HCT116 (cell line): Measurements from ENCODE around the gene AIDA. TPM values are rescaled to one million over a fixed set of nuclear protein-coding genes. Genes with fewer than 3 reads are reported as not detected.

Source experiments
- ATAC-seq: fragments of 200-7000 bp; cut with Tn5 transposase; 2 replicates; pipeline ENCODE4 v1.9.1; 2020; ENCODE audit warnings: mild to moderate bottlenecking, moderate library complexity
- BruUV-seq: library from RNA; stranded (reverse); fragments of 400-500 nt; replicated peaks from 2 replicates; lab custom pipeline; 2021; lab: Mats Ljungman, UMichigan
- CTCF ChIA-PET: fragments of 300-600 bp; sonication (Branson Sonifier 250); formaldehyde crosslinking; loops from one replicate; lab custom pipeline; 2021; ENCODE audit warnings: antibody characterized with exemption; lab: Charles Lee
- POLR2A ChIA-PET: fragments of 300-600, 350-600 bp; sonication (Branson Sonifier 250); formaldehyde crosslinking; loops from one replicate; lab custom pipeline; 2021; ENCODE audit warnings: antibody characterized with exemption; lab: Charles Lee
- RAD21 ChIA-PET, 2 experiments: fragments of 300-600 bp; sonication (Branson Sonifier 250); formaldehyde crosslinking; loops; one replicate each; lab custom pipeline; 2023; ENCODE audit warnings: low total read pairs in 2 of 2; ENCODE audit not compliant: uncharacterized antibody in 2 of 2, unreplicated experiment in 2 of 2, low non-redundant PET in 1 of 2; lab: Charles Lee
- DNase-seq: peaks from one replicate; pipeline ENCODE4 v3.0.0-alpha.2; 2010; ENCODE audit warnings: low read depth, low spot score
- H2AFZ ChIP-seq: fragments of 200-600 bp; shearing (Covaris generic), sonication (generic); 2 replicates; pipeline ENCODE4 v1.6.1; 2017; ENCODE audit warnings: low read depth, mixed run types, mixed read lengths, antibody characterized with exemption, low read length; ENCODE audit not compliant: poor library complexity, severe bottlenecking
- H3K27ac ChIP-seq: 2 replicates; pipeline ENCODE4 v1.5.1; 2012; ENCODE audit warnings: low read depth, low read length
- H3K27me3 ChIP-seq: fragments of 200-600 bp; sonication (generic); 2 replicates; pipeline ENCODE4 v1.6.1; 2016; ENCODE audit warnings: mixed run types, low read length, mixed read lengths; ENCODE audit not compliant: insufficient read depth
- H3K36me3 ChIP-seq, 2 experiments: fragments of 200-500 bp in 1 of 2; fragments of 200-600 bp in 1 of 2; sonication (Bioruptor generic) in 1 of 2; sonication (generic) in 1 of 2; 2 replicates each; pipeline versions ENCODE4 v1.5.1 to v1.6.1; 2014 to 2016; ENCODE audit warnings: low read length in 2 of 2, inconsistent platforms in 1 of 2, mixed read lengths in 1 of 2, mixed run types in 1 of 2; ENCODE audit not compliant: insufficient read depth in 2 of 2, control insufficient read depth in 1 of 2
- H3K4me1 ChIP-seq, 2 experiments: fragments of 200-600 bp in 1 of 2; sonication (generic) in 1 of 2; 2 replicates each; pipeline versions ENCODE4 v1.5.1 to v1.6.1; 2012 to 2017; ENCODE audit warnings: low read length in 2 of 2, inconsistent platforms in 1 of 2, mild to moderate bottlenecking in 1 of 2, mixed read lengths in 1 of 2, mixed run types in 1 of 2, moderate library complexity in 1 of 2; ENCODE audit not compliant: insufficient read depth in 2 of 2, control insufficient read depth in 1 of 2
- H3K4me2 ChIP-seq: fragments of 200-600 bp; sonication (generic); 2 replicates; pipeline ENCODE4 v1.6.1; 2017; ENCODE audit warnings: mixed run types, low read length, mixed read lengths
- H3K4me3 ChIP-seq, 2 experiments: fragments of 200-600 bp in 1 of 2; sonication (generic) in 1 of 2; replicated peaks in 1 of 2; 2 replicates each; pipeline ENCODE4 v1.5.1; 2011 to 2016; ENCODE audit warnings: low read length in 2 of 2, control low read depth in 1 of 2, low read depth in 1 of 2, mild to moderate bottlenecking in 1 of 2, mixed read lengths in 1 of 2, mixed run types in 1 of 2
- H3K79me2 ChIP-seq: fragments of 200-600 bp; sonication (generic); 2 replicates; pipeline ENCODE4 v1.6.1; 2017; ENCODE audit warnings: mild to moderate bottlenecking, mixed run types, low read length, moderate library complexity, mixed read lengths; ENCODE audit not compliant: insufficient read depth
- H3K9ac ChIP-seq: fragments of 200-600 bp; sonication (generic); 2 replicates; pipeline ENCODE4 v1.6.1; 2016; ENCODE audit warnings: low read length, mixed read lengths
- H3K9me2 ChIP-seq: fragments of 200-600 bp; sonication (generic), shearing (Covaris generic); 2 replicates; pipeline ENCODE4 v1.6.1; 2017; ENCODE audit warnings: mixed run types, mild to moderate bottlenecking, moderate library complexity; ENCODE audit not compliant: insufficient read depth
- H3K9me3 ChIP-seq, 2 experiments: fragments of 200-500 bp in 1 of 2; fragments of 200-600 bp in 1 of 2; sonication (Bioruptor generic) in 1 of 2; sonication (generic) in 1 of 2; 2 replicates each; pipeline ENCODE4 v1.6.1; 2014 to 2017; ENCODE audit warnings: low read length in 2 of 2, mixed read lengths in 2 of 2, inconsistent platforms in 1 of 2, low read depth in 1 of 2, mild to moderate bottlenecking in 1 of 2, mixed run types in 1 of 2, moderate library complexity in 1 of 2; ENCODE audit not compliant: control insufficient read depth in 1 of 2, insufficient read depth in 1 of 2
- H4K20me1 ChIP-seq: fragments of 200-600 bp; sonication (generic), shearing (Covaris generic); 2 replicates; pipeline ENCODE4 v1.6.1; 2017; ENCODE audit warnings: mixed run types, mild to moderate bottlenecking, moderate library complexity; ENCODE audit not compliant: insufficient read depth
- CBX3 ChIP-seq: IDR thresholded peaks from 2 replicates; pipeline ENCODE4 v1.6.1; 2012; ENCODE audit warnings: low read depth
- EGR1 ChIP-seq: IDR thresholded peaks from 2 replicates; pipeline ENCODE4 v1.6.1; 2012; ENCODE audit warnings: low read depth
- ELF1 ChIP-seq: IDR thresholded peaks from 2 replicates; pipeline ENCODE4 v1.6.1; 2012; ENCODE audit warnings: low read depth, borderline replicate concordance
- FOSL1 ChIP-seq: IDR thresholded peaks from 2 replicates; pipeline ENCODE4 v1.6.1; 2012; ENCODE audit warnings: low read depth
- JUND ChIP-seq: IDR thresholded peaks from 2 replicates; pipeline ENCODE4 v1.6.1; 2012
- POLR2A ChIP-seq: IDR thresholded peaks from 2 replicates; pipeline ENCODE4 v1.7.0; 2011; ENCODE audit warnings: borderline replicate concordance; ENCODE audit not compliant: insufficient read depth, insufficient read length; ENCODE audit errors: extremely low read depth
- POLR2AphosphoS5 ChIP-seq: IDR thresholded peaks from 2 replicates; pipeline ENCODE4 v1.6.1; 2011; ENCODE audit warnings: mild to moderate bottlenecking, low read depth, low read length, moderate library complexity
- SIN3A ChIP-seq: IDR thresholded peaks from 2 replicates; pipeline ENCODE4 v1.6.1; 2012; ENCODE audit warnings: low read depth
- SP1 ChIP-seq: IDR thresholded peaks from 2 replicates; pipeline ENCODE4 v1.6.1; 2012; ENCODE audit warnings: low read depth
- SRF ChIP-seq: IDR thresholded peaks from 2 replicates; pipeline ENCODE4 v1.6.1; 2012; ENCODE audit warnings: low read depth
- TCF7L2 ChIP-seq: IDR thresholded peaks from 2 replicates; pipeline ENCODE4 v1.7.0; 2011; ENCODE audit warnings: borderline replicate concordance, inconsistent platforms; ENCODE audit not compliant: insufficient read depth, insufficient read length; ENCODE audit errors: extremely low read depth
- YY1 ChIP-seq: IDR thresholded peaks from 2 replicates; pipeline ENCODE4 v1.6.1; 2011; ENCODE audit warnings: low read length, low read depth, moderate library complexity, mild to moderate bottlenecking; ENCODE audit not compliant: insufficient replicate concordance; ENCODE audit errors: extremely low read depth
- ZFX ChIP-seq: fragments of 450-650 bp; IDR thresholded peaks from 2 replicates; pipeline ENCODE4 v1.6.1; 2017
- intact Hi-C: fragments of 100-400 bp; cut with micrococcal nuclease; formaldehyde crosslinking; loops from 2 replicates; pipeline ENCODE4 v1.10.0; 2022
- total RNA-seq: library from RNA; stranded (reverse); gene quantifications from one replicate; pipeline ENCODE4 v1.2.1, GENCODE V29; 2021; ENCODE audit not compliant: unreplicated experiment
- TF ChIP-seq, protein P1 (sequence below), 3 experiments: fragments of 200-600 bp in 1 of 3; sonication (generic) in 1 of 3; IDR thresholded peaks in 2 of 3; conservative IDR thresholded peaks in 1 of 3; 2 replicates each; pipeline ENCODE4 v1.5.1; 2012 to 2017; ENCODE audit warnings: low read depth in 2 of 3, low read length in 2 of 3, antibody characterized with exemption in 1 of 3, borderline replicate concordance in 1 of 3, control low read depth in 1 of 3, mild to moderate bottlenecking in 1 of 3, mixed read lengths in 1 of 3, mixed run types in 1 of 3, moderate library complexity in 1 of 3; ENCODE audit not compliant: insufficient read depth in 1 of 3
- TF ChIP-seq, protein P2 (sequence below): IDR thresholded peaks from 2 replicates; pipeline ENCODE4 v1.6.1; 2012
- TF ChIP-seq, protein P3 (sequence below): IDR thresholded peaks from 2 replicates; pipeline ENCODE4 v1.6.1; 2011; ENCODE audit warnings: mild to moderate bottlenecking, low read length, moderate library complexity; ENCODE audit not compliant: insufficient replicate concordance; ENCODE audit errors: extremely low read depth
- TF ChIP-seq, protein P4 (sequence below): IDR thresholded peaks from 2 replicates; pipeline ENCODE4 v1.6.1; 2012; ENCODE audit warnings: low read depth

AIDA gene
- total RNA-seq, 1 experiment from 2014 or later: 53.2 TPM

DNA sequence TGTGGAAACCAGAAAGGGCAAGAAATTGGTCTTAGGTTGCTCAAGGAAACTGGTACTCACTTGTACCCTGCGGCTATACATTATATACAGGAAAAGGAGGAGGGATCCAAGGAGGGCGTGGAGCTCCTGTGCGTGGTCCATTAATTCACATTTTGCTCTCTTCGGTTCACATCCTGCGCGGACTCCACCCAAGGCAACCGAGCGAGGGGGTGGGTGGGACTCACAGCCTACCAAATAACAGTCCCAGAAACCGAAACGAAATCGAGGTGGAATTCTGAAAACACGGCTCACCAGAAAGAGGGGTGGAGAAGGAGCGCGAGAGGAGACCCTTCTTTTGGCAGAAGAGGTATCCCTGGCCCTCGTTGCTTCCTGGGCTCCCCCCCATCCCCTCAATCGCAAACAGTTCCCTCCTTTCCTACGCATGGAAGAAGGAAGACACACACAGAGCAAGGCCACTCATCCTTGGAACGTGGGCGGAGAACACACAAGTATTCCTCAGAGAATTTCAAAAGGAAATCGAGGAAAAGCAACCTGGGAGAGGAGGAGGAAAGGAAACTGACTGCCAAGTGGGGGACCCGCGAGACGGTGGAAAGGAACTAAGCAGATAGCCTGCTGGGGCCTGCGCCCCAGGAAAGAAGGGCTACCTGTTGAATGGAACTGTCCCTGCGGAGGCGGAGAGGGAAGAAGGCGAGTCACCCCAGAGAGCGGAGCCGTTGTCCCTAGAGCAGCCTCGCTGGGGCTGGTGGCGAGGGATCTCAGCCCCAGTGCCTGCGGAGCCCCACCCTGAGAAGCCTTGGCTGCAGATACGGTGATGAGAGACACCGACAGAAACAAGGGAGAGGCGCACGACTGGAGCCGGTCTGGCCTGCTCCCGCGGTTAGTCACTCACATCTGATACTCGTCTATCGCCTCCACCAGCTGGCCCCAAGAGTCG, 705 bp downstream of the AIDA start:
- peak overlapping the region; percentile 79 for H3K4me2 ChIP-seq

More for the DNA sequence above, 705 bp downstream of the AIDA start:
- ChIA-PET CTCF (no interaction called here), POLR2A (no interaction called here), RAD21 (no interaction called here)
- BruUV-seq: TSS peak; percentile 66
- H4K20me1 ChIP-seq: no peaks in the 10 kb centered on the region
- 0 out of 4 replicates have a peak, but pooled peaks cover 0 to 2% of the 10 kb centered on the region in 2 experiments for H3K36me3 ChIP-seq
- peaks cover 0 to 12% of the 10 kb centered on the region in 2 experiments; a peak in 2 of 4 replicates for H3K4me1 ChIP-seq
- H3K27me3 ChIP-seq: no peaks in the 10 kb centered on the region
- H3K79me2 ChIP-seq: peaks cover 66% of the 10 kb centered on the region
- H3K9me3 ChIP-seq: no peaks in the 10 kb centered on the region
- ATAC-seq (peak; percentile 49), DNase-seq (peak; percentile 37)
- TF ChIP-seq, protein P1, sequence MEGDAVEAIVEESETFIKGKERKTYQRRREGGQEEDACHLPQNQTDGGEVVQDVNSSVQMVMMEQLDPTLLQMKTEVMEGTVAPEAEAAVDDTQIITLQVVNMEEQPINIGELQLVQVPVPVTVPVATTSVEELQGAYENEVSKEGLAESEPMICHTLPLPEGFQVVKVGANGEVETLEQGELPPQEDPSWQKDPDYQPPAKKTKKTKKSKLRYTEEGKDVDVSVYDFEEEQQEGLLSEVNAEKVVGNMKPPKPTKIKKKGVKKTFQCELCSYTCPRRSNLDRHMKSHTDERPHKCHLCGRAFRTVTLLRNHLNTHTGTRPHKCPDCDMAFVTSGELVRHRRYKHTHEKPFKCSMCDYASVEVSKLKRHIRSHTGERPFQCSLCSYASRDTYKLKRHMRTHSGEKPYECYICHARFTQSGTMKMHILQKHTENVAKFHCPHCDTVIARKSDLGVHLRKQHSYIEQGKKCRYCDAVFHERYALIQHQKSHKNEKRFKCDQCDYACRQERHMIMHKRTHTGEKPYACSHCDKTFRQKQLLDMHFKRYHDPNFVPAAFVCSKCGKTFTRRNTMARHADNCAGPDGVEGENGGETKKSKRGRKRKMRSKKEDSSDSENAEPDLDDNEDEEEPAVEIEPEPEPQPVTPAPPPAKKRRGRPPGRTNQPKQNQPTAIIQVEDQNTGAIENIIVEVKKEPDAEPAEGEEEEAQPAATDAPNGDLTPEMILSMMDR (IDR thresholded peaks at IDR 0.05 in 2 of 3, conservative IDR thresholded peaks at IDR 0.05 in 1 of 3; ENCODE audit: borderline replicate concordance in 1 of 3, insufficient read depth in 1 of 3, low read depth in 2 of 3, low read length in 2 of 3): no peak
- 0 out of 2 replicates have a peak, but pooled peaks have one; percentile 4 for TF ChIP-seq SP1
- no peak for TF ChIP-seq ELF1
- TF ChIP-seq TCF7L2: no peak
- TF ChIP-seq, protein P2, sequence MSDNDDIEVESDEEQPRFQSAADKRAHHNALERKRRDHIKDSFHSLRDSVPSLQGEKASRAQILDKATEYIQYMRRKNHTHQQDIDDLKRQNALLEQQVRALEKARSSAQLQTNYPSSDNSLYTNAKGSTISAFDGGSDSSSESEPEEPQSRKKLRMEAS: peak; percentile 37; the same call in 1 of the 2 replicates
- TF ChIP-seq, protein P3, sequence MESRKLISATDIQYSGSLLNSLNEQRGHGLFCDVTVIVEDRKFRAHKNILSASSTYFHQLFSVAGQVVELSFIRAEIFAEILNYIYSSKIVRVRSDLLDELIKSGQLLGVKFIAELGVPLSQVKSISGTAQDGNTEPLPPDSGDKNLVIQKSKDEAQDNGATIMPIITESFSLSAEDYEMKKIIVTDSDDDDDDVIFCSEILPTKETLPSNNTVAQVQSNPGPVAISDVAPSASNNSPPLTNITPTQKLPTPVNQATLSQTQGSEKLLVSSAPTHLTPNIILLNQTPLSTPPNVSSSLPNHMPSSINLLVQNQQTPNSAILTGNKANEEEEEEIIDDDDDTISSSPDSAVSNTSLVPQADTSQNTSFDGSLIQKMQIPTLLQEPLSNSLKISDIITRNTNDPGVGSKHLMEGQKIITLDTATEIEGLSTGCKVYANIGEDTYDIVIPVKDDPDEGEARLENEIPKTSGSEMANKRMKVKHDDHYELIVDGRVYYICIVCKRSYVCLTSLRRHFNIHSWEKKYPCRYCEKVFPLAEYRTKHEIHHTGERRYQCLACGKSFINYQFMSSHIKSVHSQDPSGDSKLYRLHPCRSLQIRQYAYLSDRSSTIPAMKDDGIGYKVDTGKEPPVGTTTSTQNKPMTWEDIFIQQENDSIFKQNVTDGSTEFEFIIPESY: no peak
- TF ChIP-seq ZFX: peak; percentile 62
- TF ChIP-seq POLR2AphosphoS5: peak; percentile 46
- no peak for TF ChIP-seq SRF
- no peak for TF ChIP-seq YY1
- no peak for TF ChIP-seq CBX3
- TF ChIP-seq EGR1: peak; percentile 86
- peak; percentile 21 for TF ChIP-seq SIN3A
- no peak for TF ChIP-seq FOSL1
- no peak for TF ChIP-seq POLR2A
- TF ChIP-seq JUND: no peak
- TF ChIP-seq, protein P4, sequence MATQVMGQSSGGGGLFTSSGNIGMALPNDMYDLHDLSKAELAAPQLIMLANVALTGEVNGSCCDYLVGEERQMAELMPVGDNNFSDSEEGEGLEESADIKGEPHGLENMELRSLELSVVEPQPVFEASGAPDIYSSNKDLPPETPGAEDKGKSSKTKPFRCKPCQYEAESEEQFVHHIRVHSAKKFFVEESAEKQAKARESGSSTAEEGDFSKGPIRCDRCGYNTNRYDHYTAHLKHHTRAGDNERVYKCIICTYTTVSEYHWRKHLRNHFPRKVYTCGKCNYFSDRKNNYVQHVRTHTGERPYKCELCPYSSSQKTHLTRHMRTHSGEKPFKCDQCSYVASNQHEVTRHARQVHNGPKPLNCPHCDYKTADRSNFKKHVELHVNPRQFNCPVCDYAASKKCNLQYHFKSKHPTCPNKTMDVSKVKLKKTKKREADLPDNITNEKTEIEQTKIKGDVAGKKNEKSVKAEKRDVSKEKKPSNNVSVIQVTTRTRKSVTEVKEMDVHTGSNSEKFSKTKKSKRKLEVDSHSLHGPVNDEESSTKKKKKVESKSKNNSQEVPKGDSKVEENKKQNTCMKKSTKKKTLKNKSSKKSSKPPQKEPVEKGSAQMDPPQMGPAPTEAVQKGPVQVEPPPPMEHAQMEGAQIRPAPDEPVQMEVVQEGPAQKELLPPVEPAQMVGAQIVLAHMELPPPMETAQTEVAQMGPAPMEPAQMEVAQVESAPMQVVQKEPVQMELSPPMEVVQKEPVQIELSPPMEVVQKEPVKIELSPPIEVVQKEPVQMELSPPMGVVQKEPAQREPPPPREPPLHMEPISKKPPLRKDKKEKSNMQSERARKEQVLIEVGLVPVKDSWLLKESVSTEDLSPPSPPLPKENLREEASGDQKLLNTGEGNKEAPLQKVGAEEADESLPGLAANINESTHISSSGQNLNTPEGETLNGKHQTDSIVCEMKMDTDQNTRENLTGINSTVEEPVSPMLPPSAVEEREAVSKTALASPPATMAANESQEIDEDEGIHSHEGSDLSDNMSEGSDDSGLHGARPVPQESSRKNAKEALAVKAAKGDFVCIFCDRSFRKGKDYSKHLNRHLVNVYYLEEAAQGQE: no peak
- H3K9me2 ChIP-seq: no peaks in the 10 kb centered on the region
- H2AFZ ChIP-seq: no peak overlapping the region
- peak overlapping the region; percentile 91 for H3K27ac ChIP-seq
- H3K9ac ChIP-seq: peak overlapping the region; percentile 75
- intact Hi-C loops: loop anchor here (1.0 to 5.0 kb wide), 2 partner anchors 69 to 246 kb away; no protein-coding TSS in a partner anchor
- peak overlapping the region; percentile 73 to 96 for H3K4me3 ChIP-seq
